Measurements from ENCODE around the gene CYB5A.
"Not testable (repeated sequence)": the region's sequence is repeated elsewhere in the genome, so short reads cannot be mapped to it uniquely, and the experiment has no call there.

Gene CYB5A

DNA sequence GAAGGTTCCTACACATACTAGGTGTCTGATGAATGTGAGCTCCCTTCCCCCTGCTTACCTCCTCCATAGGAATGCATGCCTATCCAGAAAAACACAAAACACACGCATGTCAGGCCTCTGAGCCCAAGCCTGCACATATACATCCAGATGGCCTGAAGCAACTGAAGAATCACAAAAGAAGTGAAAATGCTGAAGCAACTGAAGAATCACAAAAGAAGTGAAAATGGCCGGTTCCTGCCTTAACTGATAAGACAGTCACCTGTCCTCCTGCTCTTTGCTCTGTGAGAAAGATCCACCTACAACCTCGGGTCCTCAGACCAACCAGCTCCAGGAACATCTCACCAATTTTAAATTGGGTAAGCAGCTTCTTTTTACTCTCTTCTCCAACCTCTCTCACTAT, 1.2 kb upstream of the CYB5A start:
- not testable (repeated sequence) for DNase-seq

- DNase-seq, result no peak
Measured at GRCh38 chr18:74292541-74292858, 737 bp upstream of the CYB5A start.

DNA sequence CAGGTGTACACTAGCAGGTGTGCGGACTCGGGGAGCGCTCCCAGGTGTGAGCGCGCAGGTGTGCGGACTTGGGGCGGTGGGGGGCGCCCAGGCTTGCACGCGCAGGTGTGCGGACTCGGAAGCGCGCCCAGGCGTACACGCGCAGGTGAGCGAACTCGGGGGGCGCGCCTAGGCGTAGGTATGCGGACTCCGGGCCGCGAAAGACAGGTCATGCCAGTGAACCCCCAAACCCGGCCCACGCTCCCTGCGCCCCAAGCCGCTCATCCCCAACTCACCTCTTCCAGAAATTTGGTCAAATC, 342 bp downstream of the CYB5A start:
- DNase-seq, result peak in 1 of 2 experiments; percentile 72

DNA sequence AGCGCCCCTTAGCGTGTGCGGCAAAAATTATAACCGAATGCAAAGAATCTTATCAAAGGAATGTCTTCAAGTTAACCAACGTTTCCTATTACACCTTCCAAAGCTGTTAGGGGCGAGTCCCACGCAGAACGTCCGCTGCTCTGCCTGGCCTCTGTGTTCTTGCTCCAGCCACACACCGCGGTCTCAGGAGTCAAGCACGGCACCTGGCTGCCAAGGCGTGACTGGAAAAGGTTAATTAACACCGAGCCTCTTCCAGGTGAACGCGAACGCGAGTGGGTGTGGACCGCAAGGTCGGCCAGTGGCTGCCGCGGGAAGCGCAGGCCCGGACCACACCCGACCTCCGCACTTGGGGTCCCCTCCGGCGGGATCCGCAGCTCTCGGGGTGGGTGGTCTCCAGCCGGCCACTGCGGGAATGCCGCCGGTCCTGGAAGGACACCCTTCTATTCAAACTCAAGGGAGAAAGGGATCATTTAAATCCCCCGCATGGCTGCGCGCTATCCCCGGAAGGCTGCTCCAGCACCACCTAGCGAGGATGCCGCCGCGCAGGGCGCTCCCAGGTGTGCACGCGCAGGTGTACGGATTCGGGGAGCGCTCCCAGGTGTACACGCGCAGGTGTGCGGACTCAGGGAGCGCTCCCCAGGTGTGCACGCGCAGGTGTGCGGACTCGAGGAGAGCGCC, 830 bp downstream of the CYB5A start:
- peak; percentile 53 to 84 for DNase-seq

DNA sequence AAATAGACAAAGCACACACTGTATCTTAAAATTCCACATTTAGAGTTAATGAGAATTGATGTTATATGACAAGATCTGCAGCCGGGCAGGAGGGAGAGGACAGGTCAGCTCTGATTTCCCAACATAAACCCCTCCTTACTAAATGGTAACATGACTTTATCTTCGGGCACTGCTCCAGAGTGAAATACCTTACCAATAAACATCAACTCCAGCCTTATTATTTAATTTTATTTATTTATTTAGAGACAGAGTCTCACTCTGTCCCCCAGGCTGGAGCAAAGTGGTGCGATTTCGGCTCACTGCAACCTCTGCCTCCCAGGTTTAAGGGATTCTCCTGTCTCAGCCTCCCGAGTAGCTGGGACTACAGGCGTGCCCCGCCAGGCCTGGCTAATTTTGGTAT, 1.7 kb downstream of the CYB5A start:
- DNase-seq, result no peak

GRCh38 chr18:74289137-74289536, 2.6 kb downstream of the CYB5A start:
- no peak for DNase-seq

DNA sequence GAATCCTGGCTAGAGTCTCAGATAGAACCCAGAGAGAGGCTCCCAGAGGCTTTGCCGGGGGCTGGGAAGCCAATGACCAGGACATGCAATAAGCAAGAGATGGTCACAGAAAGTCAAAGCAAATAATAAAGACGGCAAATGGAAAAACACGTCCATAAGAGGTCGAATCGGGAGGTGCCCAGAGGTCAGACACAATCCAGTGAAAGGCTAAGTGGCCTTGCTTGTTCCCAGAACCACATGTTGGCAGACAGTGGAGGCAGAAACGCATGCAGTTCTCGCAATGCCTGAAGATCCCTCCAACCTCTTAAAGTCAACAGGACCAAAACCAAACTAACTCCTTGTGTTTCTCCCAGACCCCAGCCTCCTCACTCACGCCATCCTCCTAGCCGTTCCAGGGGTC, 3.0 kb downstream of the CYB5A start:
- no peak for DNase-seq

DNA sequence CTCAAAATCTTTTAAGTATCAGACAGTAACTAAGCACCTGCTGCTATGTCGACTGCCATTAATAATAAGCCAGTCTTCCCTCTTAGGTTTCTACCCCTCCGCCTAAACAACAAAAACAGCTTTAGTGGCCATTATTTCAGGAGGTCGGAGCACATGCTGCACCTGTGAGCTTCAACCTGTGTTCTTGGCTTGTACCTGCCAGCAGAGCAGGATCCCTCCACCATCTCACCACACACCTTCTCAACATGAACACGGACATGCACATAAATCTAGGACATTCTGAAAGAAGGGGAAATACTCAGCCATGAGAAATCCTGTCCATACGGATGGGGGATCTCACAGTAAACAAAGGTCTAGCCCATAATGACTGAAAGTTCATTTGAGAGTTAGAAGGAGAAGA, 3.7 kb downstream of the CYB5A start:
- no peak for DNase-seq

DNA sequence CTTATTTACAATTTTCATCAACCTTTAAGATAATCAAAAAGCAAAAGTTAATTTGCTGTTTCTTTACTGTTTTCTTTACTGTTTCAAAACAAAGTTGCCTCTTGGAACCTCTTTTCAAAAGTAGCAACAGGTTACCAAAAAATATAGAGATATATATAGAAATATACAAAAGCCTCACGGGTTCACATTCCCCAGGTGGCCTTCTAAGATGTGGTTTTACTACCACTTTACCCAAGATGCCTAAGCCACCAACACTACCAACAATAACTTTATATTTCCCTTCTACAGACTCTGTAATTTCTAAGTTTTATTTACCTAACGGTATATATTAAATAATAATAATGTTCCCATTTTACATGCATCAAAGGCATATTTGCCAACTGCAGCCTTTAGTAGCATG, 4.9 kb downstream of the CYB5A start:
- no peak for DNase-seq

GRCh38 chr18:74286106-74286855, 5.5 kb downstream of the CYB5A start:
- no peak for DNase-seq

DNA sequence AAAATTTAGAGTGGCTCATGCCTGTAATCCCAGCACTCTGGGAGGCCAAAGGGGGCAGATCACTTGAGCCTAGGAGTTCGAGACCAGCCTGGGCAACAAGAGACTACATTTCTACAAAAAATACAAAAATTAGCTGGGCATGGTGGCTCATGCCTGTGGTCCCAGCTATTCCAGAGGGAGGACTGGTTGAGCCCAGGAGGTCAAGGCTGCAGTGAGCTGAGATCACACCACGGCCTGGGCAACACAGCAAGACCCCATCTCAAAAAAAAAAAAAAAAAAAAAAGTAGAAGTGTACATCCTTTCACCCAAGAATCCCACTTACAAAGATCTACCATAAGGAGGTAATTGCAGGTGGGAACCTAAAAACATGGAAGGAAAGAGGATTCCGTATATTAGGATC, 6.2 kb downstream of the CYB5A start:
- DNase-seq, result not testable (repeated sequence)

- no peak for DNase-seq
Measured at GRCh38 chr18:74284980-74285355, 6.8 kb downstream of the CYB5A start.

DNA sequence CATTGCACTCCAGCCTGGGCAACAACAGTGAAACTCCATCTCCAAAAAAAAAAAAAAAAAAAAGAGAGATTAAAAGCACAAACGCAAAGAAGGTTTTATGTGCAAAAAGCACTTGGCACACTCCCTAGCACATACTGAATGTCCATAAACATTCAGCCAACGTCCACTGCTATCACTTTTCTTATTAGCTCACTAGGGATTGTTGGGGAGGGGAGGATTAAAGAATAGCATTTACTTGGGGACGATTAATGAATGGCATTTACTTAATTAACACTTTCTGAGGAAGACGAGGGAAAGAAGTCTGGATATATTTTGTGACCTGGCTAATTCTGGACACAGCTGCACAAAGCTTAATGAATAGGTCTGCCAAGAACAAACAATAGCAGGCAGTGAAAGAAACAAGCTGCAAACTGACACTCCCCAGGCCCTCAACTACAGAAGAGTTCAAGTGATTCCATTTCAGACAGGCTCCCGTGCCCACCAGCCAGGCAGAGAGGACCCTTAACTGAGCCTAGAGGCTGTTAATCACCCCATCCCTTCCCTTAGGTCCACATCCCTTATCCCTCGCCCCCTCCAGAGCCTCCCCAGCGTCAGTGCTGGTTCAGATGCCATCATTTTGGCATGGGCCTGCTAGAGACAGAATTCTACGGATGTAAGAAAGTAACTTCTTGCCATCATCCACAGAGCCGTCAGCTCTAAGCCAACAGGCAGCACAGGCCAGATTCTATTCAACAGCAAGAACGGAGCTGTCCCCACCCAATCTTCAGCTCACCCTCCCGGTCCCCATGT, 7.4 kb downstream of the CYB5A start:
- DNase-seq, result no peak

DNA sequence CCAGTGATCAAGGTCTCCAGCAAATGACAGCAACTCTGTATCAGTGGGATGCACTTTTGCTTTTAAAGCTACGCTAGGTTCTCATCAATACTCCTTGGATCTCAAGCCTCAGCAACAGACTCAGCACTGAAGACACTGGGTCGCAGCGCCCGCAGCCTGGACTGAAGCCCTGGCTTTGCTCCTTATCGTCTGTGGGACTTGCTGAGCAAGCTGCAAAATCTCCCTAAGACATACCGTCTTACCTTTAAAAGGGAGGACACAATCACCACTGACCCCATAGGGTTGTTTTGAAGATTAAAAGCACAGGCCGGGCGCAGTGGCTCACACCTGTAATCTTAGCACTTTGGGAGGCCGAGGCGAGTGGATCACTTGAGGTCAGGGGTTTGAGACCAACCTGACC, 8.1 kb downstream of the CYB5A start:
- DNase-seq, result no peak

DNA sequence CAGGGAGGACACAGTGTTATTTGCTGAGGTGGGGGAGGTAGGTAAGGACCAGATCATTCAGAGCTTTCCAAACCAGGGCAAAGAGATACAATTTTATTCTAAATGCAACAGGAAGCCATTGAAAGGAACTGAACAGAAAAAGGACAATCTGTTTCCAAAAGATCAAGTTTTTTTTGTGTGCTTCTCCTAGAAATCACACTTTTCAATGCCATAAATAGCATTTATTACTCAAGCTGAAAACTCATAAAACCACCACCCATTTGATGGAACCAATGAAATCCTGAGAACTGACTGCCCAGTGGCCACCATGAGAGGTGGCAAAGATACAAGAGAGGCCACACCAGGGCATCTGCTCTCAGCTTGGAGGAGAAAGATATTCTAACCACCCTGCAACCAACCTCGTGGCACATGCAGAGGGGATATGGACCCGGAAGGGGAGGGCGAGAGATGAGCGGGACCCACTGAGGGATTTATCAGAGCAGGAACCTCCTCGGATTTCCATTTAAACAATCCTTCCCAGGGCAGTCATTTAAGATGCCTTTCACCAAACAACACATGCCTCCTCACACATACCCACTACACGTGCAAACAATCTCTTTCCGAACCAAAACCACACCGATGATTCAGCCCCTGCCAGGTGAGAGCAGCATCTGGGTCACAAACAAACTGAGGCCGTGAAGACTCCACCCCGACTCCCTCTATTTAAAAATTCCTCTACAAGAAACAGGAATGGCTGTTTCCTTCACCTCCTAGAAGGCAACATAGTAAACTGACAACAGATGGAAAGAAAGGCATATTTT, 8.8 kb downstream of the CYB5A start:
- DNase-seq, result no peak

- DNase-seq, result no peak
Measured at GRCh38 chr18:74281980-74282754, 9.6 kb downstream of the CYB5A start.

DNA sequence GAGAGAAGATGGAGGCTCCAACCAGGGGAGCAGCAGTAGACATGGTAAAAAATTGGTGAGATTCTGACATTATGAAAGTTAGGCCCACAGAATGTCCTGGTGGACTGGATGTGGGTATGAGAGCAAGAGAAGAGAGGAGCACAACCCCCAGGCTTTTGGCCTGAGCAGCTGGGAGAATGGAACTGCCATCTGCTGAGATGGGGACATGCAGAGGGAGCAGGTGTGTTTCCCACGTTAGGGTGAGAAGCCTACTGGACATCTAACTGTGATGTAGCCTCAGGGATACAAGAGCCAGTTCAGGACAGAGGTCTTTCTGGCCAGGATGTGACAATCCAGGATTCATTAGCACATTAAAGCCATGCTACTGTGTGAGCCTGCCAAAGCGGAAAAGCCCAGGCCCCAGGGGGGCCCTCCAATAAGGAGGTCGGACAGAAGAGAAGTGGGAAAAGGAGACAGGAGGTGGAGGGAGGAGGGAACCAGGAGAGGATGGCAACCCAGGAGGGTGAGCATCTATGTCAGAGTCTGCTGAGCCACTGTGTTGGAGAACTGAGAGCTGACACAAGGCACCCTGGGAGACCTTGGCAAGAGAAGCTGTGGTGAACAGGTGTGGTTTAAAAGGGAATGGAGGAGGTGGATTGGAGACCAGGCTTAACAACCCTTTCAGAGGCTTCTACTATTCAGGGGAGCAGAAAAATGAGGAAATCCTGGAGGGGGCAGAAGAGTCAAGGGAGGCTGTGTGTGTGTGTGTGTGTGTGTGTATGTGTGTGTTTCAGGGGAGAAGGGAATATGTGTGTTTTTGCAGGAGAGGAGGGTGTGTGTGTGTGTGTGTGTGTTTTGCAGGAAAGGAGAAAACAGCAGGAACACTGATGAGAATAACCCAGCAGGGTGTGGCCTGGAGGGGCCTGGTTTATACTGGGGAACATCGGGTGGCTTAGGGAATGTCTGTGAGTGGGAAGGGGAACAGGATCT, 10.5 kb downstream of the CYB5A start:
- no peak for DNase-seq

- DNase-seq, result no peak
Measured at GRCh38 chr18:74278983-74279382, 12.8 kb downstream of the CYB5A start.

DNA sequence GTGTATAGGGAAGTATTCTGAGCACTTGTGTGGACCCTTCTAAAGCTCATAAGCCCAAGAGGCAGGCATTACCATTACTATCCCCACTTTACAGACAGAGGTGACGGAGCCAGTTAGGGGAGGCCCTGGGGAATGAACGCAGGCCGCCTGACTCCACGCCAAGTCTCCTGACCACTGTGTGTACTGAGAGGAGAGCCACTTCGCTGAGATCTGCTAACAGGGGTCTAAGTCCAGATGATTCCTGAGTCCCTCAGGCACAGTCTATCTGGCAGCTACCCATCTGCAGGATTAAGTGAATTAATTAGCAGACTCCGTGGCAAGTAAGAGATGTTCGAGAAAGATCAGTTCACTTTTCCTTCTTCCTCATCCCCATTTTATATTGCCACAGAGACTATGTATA, 13.7 kb downstream of the CYB5A start:
- DNase-seq, result no peak

DNA sequence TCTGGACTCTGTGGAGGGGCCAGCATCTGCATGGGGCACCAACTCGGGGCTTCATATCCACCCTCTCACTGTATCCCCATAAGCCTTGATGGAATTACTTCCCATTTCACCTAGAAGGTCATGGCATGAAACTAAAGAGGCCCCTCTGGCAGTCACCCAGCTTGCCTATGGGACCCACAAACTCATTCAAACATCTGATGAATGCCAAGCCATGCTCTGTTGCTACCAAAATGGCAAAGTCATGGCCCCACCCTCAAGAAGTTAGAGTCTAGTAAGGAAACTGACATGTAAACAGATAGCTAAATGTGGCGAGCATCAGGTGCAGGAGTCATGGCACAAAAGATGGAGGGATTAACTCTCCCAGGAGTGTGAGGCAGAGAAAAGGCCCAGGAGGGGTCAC, 14.5 kb downstream of the CYB5A start:
- no peak for DNase-seq

DNA sequence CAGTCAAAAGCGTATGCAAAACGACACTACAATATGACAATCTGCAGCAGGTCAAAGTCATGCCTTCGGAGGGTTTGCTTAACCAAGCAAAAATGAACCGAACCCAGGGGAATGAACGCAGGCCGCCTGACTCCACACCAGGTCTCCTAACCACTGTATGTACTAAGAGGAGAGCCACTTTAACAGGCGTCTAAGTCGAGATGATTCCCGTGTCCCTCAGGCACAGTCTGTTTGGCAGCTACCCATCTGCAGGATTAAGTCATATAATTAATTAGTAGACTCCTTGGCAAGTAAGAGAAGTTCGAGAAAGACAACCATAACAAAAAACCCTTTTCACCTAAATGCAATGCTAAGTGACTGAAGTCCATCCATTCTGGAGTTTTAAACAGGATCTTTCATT, 15.2 kb downstream of the CYB5A start:
- peak in 1 of 2 experiments; percentile 55 for DNase-seq
